ENCODE measurements around the gene AIRE.

DNA sequence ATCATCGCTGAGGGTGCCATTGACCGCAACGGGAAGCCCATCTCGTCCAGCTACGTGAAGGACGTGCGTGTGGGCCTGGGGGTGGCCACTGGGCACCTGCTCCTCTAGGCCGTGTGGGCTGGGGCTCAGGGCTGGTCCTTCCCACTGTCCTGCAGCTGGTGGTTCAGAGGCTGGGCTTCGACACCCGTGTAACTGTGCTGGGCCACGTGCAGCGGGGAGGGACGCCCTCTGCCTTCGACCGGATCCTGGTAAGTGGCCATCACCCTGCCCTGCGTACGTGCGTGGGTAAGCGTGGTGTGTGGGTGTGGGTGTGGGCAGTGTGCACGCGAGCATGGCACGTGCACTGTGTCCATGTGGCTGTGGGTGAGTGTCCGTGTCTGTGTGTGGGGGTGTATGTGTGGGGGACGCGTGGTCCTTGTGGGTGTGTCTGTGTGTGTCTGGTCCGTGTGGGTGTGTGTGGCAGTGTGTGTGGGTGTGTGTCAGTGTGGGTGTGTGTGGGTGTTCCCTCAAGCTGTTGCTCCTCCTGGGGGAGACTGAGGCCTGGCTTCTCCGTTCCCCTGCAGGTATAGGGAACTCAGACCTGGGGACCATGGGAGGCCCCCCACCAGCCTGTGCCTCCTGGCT, 30.7 kb downstream of the AIRE start:
- TF ChIP-seq, protein P1, sequence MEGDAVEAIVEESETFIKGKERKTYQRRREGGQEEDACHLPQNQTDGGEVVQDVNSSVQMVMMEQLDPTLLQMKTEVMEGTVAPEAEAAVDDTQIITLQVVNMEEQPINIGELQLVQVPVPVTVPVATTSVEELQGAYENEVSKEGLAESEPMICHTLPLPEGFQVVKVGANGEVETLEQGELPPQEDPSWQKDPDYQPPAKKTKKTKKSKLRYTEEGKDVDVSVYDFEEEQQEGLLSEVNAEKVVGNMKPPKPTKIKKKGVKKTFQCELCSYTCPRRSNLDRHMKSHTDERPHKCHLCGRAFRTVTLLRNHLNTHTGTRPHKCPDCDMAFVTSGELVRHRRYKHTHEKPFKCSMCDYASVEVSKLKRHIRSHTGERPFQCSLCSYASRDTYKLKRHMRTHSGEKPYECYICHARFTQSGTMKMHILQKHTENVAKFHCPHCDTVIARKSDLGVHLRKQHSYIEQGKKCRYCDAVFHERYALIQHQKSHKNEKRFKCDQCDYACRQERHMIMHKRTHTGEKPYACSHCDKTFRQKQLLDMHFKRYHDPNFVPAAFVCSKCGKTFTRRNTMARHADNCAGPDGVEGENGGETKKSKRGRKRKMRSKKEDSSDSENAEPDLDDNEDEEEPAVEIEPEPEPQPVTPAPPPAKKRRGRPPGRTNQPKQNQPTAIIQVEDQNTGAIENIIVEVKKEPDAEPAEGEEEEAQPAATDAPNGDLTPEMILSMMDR (IDR thresholded peaks at IDR 0.05), result no peak
- TF ChIP-seq POLR2A (IDR thresholded peaks at IDR 0.05; ENCODE audit: low read depth) (no peak), EP300 (IDR thresholded peaks at IDR 0.05) (no peak), POLR2AphosphoS5 (IDR thresholded peaks at IDR 0.05) (no peak)
